A673 (cell line): ENCODE data around the gene TRIP10. TPM values are rescaled to one million over a fixed set of nuclear protein-coding genes. Genes with fewer than 3 reads are reported as not detected.

Experiments used
- Bru-seq: library from RNA; stranded (reverse); fragments of 400-500 nt; gene quantifications from one replicate; lab custom pipeline; 2021; lab: Mats Ljungman, UMichigan
- BruChase-seq, 2 experiments: library from RNA; stranded (reverse); fragments of 400-500 nt; gene quantifications; one replicate each; lab custom pipeline; 2021; lab: Mats Ljungman, UMichigan
- BruUV-seq: library from RNA; stranded (reverse); fragments of 400-500 nt; replicated peaks from 2 replicates; lab custom pipeline; 2021; lab: Mats Ljungman, UMichigan
- CTCF ChIA-PET: fragments of 300-600 bp; sonication (Branson Sonifier 250); formaldehyde crosslinking; loops from one replicate; lab custom pipeline; 2022; ENCODE audit warnings: antibody characterized with exemption; lab: Charles Lee
- POLR2A ChIA-PET: fragments of 300-600 bp; sonication (Branson Sonifier 250); formaldehyde crosslinking; loops from one replicate; lab custom pipeline; 2022; ENCODE audit warnings: antibody characterized with exemption; ENCODE audit not compliant: low non-redundant PET; lab: Charles Lee
- DNase-seq: peaks from one replicate; pipeline ENCODE4 v3.0.0-alpha.2; 2015; ENCODE audit warnings: low spot score
- H3K27ac ChIP-seq: fragments of 200-600 bp; sonication (generic); 2 replicates; pipeline ENCODE4 v1.5.1; 2016; ENCODE audit warnings: mixed run types, low read depth, mild to moderate bottlenecking, mixed read lengths, antibody characterized with exemption, low read length; ENCODE audit not compliant: poor library complexity, severe bottlenecking
- H3K27me3 ChIP-seq: fragments of 200-600 bp; sonication (generic); replicated peaks from 2 replicates; pipeline ENCODE4 v1.6.1; 2017; ENCODE audit warnings: mixed run types, low read depth, mild to moderate bottlenecking, mixed read lengths, antibody characterized with exemption, low read length; ENCODE audit not compliant: insufficient read depth, poor library complexity
- H3K36me3 ChIP-seq: fragments of 200-600 bp; sonication (generic); 2 replicates; pipeline ENCODE4 v1.6.1; 2016; ENCODE audit warnings: mixed run types, mild to moderate bottlenecking, mixed read lengths, antibody characterized with exemption, low read length; ENCODE audit not compliant: insufficient read depth, poor library complexity, severe bottlenecking
- H3K4me1 ChIP-seq: fragments of 200-600 bp; sonication (generic); 2 replicates; pipeline ENCODE4 v1.6.1; 2017; ENCODE audit warnings: mixed run types, mild to moderate bottlenecking, mixed read lengths, antibody characterized with exemption, low read length; ENCODE audit not compliant: insufficient read depth, poor library complexity, severe bottlenecking
- H3K4me3 ChIP-seq: fragments of 200-600 bp; sonication (generic); 2 replicates; pipeline ENCODE4 v1.5.1; 2016; ENCODE audit warnings: low read depth, mixed run types, mild to moderate bottlenecking, mixed read lengths, low read length; ENCODE audit not compliant: poor library complexity, severe bottlenecking
- H3K9me3 ChIP-seq: fragments of 200-600 bp; sonication (generic); 2 replicates; pipeline ENCODE4 v1.6.1; 2016; ENCODE audit warnings: mixed run types, low read depth, mild to moderate bottlenecking, mixed read lengths, antibody characterized with exemption, low read length; ENCODE audit not compliant: poor library complexity, severe bottlenecking
- EZH2 ChIP-seq: fragments of 200-600 bp; sonication (generic); IDR thresholded peaks from 2 replicates; pipeline ENCODE4 v1.6.1; 2017; ENCODE audit warnings: borderline replicate concordance, low read depth, mild to moderate bottlenecking, mixed read lengths, antibody characterized with exemption, low read length; ENCODE audit not compliant: poor library complexity, severe bottlenecking
- intact Hi-C: fragments of 100-400 bp; cut with micrococcal nuclease; formaldehyde crosslinking; loops from one replicate; pipeline ENCODE4 v1.10.0; 2022; ENCODE audit not compliant: unreplicated experiment
- long read RNA-seq: library from polyadenylated mRNA; stranded (forward); transcript quantifications from one replicate; pipeline ENCODE4 v2.0.0, GENCODE V29; 2022
- total RNA-seq: library from RNA; stranded (reverse); gene quantifications from 2 replicates; pipeline ENCODE4 v1.2.3, GENCODE V29; 2021
- TF ChIP-seq, protein P1 (sequence below): fragments of 300-800, 200-600 bp; sonication (generic); conservative IDR thresholded peaks from 2 replicates; pipeline ENCODE4 v1.5.1; 2017; ENCODE audit warnings: low read depth, mild to moderate bottlenecking, antibody characterized with exemption, low read length, moderate library complexity, mixed read lengths

Gene TRIP10, protein sequence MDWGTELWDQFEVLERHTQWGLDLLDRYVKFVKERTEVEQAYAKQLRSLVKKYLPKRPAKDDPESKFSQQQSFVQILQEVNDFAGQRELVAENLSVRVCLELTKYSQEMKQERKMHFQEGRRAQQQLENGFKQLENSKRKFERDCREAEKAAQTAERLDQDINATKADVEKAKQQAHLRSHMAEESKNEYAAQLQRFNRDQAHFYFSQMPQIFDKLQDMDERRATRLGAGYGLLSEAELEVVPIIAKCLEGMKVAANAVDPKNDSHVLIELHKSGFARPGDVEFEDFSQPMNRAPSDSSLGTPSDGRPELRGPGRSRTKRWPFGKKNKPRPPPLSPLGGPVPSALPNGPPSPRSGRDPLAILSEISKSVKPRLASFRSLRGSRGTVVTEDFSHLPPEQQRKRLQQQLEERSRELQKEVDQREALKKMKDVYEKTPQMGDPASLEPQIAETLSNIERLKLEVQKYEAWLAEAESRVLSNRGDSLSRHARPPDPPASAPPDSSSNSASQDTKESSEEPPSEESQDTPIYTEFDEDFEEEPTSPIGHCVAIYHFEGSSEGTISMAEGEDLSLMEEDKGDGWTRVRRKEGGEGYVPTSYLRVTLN
- total RNA-seq = 70.2 and 79.2 TPM in 2 replicates
- Bru-seq, nascent RNA = percentile 60 among the genes with signal in this experiment
- percentile 72 among the genes with signal in this experiment for BruChase-seq, experiment 1, labeled RNA remaining after a 2-hour chase
- percentile 73 among the genes with signal in this experiment for BruChase-seq, experiment 2, labeled RNA remaining after a 6-hour chase
- long read RNA-seq, transcript TRIP10-208 (14 exons, 1,920 nt) = minor isoform, 5 of 135 reads
- long read RNA-seq, transcript TRIP10-202 (14 exons, 2,035 nt) = major isoform, 98 of 135 reads
- long read RNA-seq, partial matches to known transcripts = 9 of 135 reads
- long read RNA-seq, other reads (novel, unspliced or antisense) = 22 of 135 reads

DNA sequence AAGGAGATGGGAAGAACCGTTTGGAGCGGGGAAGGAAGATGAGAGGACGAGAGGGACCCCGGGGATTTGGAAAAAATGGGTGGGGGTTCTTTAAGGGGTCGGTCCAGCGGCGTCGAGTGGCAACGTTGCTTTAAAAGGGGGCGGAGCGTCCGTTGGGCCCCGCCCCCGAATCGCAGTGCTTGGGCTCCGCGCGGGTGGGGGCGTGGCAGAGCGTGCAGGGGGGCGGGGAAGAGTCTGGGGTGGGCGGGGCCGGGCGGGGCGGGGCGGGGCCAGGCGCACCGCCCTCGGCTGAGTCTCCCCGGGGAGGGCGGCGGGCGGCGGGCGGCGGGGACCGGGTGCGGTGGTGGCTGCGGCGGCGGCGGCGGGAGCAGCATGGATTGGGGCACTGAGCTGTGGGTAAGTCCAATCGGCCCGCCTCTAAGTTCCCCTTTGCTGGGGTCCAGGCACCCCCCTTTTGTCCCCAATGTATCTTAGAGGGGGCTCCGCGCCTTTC lies at the start of gene TRIP10:
TSS of gene TRIP10 (plus strand) at position 291 of the 493 bp plus-strand sequence. CDS start at position 373, 82 bp downstream.
- Histone ChIP-seq H3K27ac (peak within 1 kb of the TSS; percentile 84), H3K4me3 (peak within 1 kb of the TSS; percentile 89), H3K4me1 (peaks cover 43% of the 10 kb centered on the region), H3K9me3 (no peaks in the 10 kb centered on the region), H3K27me3 (no peaks in the 10 kb centered on the region), H3K36me3 (peaks cover 22% of the 10 kb centered on the region)
- BruUV-seq = no TSS peak
- POLR2A ChIA-PET = no interaction called here
- CTCF ChIA-PET = no interaction called here
- no peak for TF ChIP-seq EZH2
- TF ChIP-seq, protein P1, sequence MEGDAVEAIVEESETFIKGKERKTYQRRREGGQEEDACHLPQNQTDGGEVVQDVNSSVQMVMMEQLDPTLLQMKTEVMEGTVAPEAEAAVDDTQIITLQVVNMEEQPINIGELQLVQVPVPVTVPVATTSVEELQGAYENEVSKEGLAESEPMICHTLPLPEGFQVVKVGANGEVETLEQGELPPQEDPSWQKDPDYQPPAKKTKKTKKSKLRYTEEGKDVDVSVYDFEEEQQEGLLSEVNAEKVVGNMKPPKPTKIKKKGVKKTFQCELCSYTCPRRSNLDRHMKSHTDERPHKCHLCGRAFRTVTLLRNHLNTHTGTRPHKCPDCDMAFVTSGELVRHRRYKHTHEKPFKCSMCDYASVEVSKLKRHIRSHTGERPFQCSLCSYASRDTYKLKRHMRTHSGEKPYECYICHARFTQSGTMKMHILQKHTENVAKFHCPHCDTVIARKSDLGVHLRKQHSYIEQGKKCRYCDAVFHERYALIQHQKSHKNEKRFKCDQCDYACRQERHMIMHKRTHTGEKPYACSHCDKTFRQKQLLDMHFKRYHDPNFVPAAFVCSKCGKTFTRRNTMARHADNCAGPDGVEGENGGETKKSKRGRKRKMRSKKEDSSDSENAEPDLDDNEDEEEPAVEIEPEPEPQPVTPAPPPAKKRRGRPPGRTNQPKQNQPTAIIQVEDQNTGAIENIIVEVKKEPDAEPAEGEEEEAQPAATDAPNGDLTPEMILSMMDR = no peak
- DNase-seq = peak; percentile 90
- intact Hi-C loops = loop anchor here (5.0 kb wide), 3 partner anchors 63 to 222 kb away; no protein-coding TSS in a partner anchor

DNA sequence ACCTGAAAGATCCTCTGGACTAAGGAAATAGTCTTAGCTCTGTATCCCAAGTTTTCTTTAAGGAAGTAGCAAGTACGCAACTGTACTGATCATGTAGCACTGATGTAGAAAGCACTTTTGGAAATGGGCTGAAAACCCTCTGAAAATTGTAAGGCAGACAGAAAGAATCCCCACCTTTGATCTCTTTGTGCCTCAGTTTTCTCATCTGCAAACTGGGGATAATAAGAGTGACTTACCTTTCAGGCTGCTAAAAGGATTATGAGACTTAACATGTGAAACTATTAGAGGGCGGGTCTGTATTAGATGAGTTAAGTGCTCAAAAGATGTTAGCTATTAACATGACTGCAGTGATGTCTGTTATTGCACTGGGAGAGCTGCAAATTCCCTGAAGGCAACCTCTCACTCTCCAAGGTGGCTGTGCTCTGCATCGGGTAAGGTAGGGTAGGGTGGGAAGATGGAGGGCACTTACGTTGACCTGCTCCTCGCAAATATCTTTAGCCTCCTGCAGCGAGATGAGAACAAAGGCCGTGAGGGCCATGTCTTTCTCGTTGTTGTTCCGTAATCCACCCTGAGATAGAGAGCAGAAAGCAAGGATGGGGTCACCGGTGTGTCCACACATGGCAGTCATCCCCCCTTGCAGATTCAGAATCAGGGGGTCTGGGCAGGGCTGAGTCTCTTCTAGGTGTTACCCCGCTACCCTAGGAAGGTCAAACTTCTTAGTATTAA lies 49.2 kb upstream of the TRIP10 start:
- CTCF ChIA-PET = no interaction called here
- H3K27ac ChIP-seq = no peak overlapping the region
- H3K4me3 ChIP-seq = no peak overlapping the region
- no peak for DNase-seq
- intact Hi-C loops = no loop called here
- no peaks in the 10 kb centered on the region for H3K4me1 ChIP-seq
- no TSS peak for BruUV-seq
- TF ChIP-seq, protein P1 = no peak
- TF ChIP-seq EZH2 = no peak
- no peaks in the 10 kb centered on the region for H3K27me3 ChIP-seq
- no peaks in the 10 kb centered on the region for H3K9me3 ChIP-seq
- POLR2A ChIA-PET = interaction anchor here (0.6 kb wide), 1 partner anchor 610 kb away, joined by 4 read pairs; no protein-coding TSS in a partner anchor
- H3K36me3 ChIP-seq = no peaks in the 10 kb centered on the region
